Measurements from ENCODE around the gene CD2AP.
"Not testable (repeated sequence)": the region's sequence is repeated elsewhere in the genome, so short reads cannot be mapped to it uniquely, and the experiment has no call there.

CD2AP gene

GRCh38 chr6:47465117-47465516 lies 12.5 kb upstream of the CD2AP start:
- no peak for DNase-seq

- DNase-seq = no peak
These were observed 5.7 kb upstream of the CD2AP start for GRCh38 chr6:47471911-47472310.

GRCh38 chr6:47473791-47474346 lies 3.7 kb upstream of the CD2AP start:
- DNase-seq = no peak

DNA sequence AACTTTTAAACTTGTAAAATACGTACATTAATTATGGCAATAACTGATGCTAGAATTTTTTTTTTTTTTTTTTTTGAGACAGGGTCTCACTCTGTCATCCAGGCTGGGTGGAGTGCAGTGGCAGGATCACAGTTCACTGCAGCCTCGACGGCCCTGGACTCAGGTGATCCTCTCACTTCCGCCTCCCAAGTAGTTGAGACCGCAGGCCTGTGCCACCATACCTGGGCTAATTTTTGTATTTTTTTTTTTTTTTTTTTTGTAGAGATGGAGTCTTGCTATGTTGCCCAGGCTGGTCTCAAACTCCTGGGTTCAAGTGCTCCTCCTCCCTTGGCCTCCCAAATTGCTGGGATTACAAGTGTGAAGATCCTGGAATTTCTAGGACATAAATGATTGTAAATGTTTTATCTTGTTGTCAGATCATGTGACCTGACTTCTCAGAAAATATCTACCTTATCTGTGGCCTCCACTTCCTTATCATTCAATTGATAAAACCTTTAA lies 2.2 kb upstream of the CD2AP start:
- DNase-seq = no peak

- DNase-seq = no peak
These were observed 650 bp upstream of the CD2AP start for GRCh38 chr6:47476781-47477496.

DNA sequence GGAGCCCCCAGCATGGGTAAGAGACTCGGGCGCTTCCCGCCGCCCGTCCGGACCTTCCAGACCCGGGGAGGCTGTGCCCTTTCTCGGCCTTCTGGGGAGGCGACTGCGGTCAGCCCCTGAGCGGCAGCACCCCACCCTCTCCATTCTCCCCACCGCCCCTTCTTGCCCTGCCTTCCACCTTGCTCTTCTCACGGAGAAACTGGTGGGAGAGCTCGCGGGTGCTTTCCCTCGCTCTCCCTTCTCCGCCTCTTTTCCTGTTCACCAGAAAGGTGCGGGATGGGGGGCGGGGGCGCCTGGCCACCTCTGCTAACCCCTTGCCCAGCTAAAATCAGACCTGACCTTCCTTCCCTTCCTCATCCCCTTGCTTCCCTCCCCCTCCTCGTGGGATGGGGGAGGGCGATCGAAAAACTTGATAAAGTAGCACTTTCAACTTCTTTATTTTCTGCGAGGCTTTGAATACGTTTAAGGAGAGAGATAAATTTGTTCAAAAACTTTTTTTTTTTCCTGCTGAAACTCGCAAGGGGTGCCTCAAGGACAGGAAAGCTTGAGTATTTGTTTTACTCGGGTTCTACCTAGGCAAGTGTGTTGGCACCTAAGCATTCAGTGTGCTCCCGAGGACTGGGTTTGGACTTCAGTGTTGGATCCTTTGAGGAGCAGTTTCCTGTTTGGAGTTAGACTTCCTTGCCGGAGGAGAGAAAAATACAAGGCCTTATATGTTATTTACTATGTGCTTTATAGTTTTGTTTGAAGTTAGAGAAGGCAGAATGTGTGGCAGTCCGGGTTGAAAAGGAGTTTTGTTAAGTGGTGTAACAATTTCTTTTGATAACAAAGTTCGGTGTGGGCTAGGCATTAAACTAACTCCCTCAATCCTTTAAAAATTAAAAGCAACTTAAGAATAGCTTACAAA lies 897 bp downstream of the CD2AP start:
- no peak for DNase-seq

- no peak for DNase-seq
These were observed 1.5 kb downstream of the CD2AP start for GRCh38 chr6:47479140-47479508.

DNA sequence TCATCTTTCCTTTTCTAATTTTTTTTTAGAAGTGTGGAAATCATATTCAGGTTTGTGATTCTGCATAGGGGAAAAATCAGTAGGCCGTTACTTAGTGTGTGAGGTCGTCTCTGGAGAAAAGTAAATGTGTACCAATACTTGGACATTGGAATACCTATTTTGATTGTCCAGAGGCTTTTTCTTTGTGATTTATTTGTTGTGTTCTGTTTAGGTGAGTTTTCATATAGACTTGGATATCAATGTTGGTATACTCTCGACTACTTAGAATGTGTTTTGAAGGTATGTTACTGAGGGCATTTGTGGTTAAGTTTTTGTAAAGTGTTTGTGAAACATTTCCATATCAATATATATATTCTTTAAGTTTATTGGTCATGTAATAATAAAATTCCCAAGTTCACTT lies 2.3 kb downstream of the CD2AP start:
- DNase-seq = no peak

DNA sequence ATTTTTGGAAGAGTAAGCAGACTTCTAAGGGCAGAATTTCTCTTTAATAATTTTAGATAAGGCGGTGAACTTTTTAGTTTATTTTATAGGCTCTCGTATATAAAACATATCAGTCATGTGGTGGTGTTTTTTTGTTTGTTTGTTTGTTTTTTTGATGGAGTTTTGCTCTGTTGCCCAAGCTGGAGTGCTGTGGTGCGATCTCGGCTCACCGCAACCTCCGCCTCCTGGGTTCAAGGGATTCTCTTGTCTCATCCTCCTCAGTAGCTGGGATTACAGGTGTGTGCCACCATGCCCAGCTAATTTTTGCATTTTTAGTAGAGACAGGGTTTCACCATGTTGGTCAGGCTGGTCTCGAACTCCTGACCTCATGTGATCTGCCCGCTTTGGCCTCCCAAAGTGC lies 3.6 kb downstream of the CD2AP start:
- not testable (repeated sequence) for DNase-seq

DNA sequence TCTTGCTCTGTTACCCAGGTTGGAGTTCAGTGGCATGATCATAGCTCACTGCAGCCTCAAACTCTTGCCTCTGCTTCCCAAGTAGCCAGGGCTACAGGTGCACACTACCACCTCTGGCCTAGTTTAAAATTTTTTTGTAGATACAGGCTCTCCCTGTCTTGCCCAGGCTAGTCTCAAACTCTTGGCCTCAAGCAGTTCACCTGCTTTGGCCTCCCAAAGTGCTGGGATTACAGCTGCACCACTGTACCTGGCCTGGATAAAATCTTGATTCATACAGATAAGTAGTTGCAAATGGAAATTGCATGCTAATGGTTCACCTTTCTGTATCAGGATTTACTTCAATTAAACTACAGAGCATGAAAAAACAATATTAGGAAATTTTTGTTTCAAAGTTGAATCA lies 4.2 kb downstream of the CD2AP start:
- DNase-seq = no peak

- DNase-seq = no peak
These were observed 5.9 kb downstream of the CD2AP start for GRCh38 chr6:47483516-47483852.

DNA sequence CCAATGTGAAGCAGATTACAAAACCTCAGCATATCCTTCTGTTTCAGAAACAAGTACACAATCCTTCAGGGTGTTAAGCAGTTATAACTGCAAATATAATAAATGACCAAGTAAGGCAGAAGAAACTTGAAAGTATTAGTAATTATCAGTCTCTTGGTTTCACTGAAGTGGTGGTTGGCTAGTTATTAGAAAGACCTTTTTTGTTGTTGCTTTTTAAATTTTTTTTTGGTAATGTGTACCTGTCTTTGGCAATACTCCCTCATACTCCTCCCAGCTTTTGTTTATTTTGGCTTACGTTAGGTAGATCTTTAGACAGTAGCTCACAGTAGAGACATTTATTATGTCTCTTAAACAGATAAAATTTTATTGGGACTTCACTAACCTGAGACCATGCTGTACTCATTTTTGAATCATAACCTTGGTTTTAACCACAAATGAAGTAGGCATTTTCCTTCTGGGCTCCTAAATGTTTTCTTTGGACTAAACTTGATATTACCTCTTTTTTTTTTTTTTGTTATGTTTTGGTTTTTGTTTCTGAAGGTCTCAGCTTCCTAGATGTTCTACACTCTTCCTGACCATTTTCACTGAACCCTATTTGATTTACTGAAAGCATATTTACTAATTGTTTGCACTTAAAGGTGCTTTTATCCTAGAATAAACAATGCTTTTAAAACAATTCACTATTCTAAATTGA lies 6.4 kb downstream of the CD2AP start:
- no peak for DNase-seq

DNA sequence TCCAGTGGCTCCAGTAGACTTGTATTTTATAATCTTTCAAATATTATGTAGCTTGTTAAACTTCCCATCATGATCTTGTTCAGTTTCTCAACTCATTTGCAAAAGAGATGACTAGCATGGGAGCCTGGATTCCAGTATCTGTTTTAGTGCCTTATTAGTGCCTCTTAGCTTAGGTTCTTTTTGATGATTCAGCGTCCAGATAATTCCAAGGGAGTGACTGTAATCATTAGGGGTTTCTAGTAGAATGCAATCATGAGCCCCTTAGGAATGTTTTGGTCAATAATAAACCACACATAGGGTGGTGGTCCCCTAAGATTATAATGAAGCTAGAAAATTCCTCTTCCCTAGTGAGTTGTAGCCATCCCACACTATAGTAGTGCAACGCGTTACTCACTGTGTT lies 7.0 kb downstream of the CD2AP start:
- DNase-seq = no peak

DNA sequence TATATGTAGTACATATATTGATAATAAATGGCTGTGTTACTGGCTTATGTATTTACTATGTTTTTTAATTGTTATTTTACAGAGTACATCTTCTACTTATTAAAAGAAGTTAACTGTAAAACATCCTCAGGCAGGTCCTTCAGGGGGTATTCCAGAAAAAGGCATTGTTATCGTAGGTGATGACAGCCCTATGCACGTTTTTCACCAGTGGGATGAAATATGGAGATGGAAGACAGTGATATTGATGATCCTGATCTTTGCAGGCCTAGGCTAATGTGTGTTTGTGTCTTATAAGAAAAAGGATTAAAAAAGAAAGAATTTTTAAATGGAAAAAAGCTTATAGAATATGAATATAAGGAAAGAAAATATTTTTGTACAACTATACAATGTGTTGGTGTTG lies 7.5 kb downstream of the CD2AP start:
- DNase-seq = no peak

DNA sequence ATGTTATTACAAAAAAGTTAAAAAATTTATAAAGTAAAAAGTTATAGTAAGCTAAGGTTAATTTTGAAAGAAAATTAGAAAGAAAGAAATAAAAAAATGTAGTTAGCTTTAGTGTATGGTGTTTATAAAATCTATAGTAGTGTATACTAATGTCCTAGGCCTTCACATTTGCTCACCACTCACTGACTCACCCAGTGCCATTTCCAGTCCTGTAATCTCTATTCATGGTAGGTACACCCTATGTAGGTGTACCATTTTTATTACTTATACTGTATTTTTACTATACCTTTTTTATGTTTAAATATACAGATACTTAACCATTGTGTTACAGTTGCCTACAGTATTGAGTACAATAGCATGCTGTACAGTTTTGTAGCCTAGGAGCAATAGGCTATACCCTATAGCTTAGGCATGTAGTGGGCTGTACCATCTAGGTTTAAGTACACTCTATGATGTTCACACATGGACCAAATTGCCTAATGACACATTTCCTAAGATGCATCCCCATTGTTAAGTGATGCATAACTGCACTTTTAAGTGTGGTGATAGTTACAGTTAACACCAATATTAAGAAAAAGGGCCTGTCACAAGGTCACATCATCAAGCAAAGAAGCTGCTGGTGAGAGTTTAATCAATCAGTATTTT lies 8.0 kb downstream of the CD2AP start:
- DNase-seq = no peak

- no peak for DNase-seq
These were observed 12.4 kb downstream of the CD2AP start for GRCh38 chr6:47489995-47490394.

DNA sequence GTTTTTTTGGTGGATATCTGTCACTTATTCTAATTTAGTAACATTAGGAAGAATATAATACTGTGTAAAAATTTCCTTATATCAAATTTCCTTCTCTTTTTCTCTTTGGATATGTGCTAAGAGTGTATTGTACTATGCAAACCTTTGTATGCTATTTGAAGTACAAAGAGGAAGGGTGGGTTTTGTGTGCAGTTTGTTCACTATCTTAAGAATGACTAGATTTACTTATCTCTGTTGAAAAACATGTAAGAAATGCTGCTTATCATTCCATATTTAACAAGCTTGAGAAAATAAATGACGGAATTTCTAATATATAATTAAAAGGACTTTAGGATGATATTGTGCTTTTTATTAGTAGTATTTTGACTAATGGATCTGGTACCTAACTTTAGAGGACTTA lies 13.1 kb downstream of the CD2AP start:
- no peak for DNase-seq

GRCh38 chr6:47492355-47492754 lies 14.8 kb downstream of the CD2AP start:
- DNase-seq = no peak

- DNase-seq = no peak
These were observed 17.6 kb downstream of the CD2AP start for GRCh38 chr6:47495207-47495606.

DNA sequence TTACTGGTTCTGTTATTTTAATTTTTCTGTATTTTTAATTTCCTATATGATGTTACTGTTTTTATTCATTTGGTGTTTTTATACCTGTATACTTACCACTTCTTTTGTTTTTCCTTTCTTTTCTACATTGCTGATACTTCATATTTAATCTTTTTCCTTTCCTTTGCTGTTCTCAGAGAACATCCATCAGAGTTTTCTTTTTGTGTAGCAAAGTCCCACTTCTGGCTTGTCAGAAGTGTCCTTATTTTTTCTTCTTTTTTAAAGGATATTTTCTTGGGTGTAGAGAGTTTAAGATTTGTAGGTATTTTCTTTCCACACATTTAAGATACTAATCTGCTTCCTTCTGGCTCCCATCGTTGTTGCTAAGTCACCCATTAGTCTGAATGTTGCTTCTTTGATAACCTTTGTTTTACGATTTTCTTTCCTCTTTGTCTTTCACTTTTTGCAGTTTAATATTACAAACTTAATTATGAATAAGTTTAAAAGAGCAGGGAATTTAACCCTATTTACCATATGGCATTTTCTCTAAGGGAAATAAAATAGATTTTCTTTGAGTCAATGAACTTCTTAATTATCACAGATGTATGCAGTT lies 18.5 kb downstream of the CD2AP start:
- no peak for DNase-seq

- no peak for DNase-seq
These were observed 19.5 kb downstream of the CD2AP start for GRCh38 chr6:47496935-47497579.

DNA sequence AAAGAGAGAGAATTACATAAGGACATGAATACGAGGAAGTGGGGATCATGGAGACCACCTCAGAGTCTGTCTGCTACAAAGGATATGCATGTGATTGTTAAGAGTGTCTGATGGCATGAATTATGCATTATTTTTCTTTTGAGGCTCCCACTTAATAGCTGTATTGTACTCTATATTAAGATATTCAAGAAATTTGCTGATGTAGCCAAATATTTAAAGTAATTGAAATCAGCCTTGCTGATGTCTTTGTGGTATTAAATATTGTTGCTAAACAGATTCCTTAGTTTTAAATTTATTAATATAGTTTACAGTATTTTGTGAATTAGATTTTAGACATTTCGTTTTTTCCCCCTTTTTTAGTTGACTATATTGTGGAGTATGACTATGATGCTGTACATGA lies 25.3 kb downstream of the CD2AP start:
- no peak for DNase-seq

All from SIG-M5 (cell line).